Stomach (tissue), 9 donors: ENCODE results near the gene NKX6-2. TPM values are rescaled to one million over a fixed set of nuclear protein-coding genes. Genes with fewer than 3 reads are reported as not detected.

Experiments used
- DNase-seq, 2 donors: peaks; one replicate each; pipeline versions ENCODE4 v3.0.0 to v3.0.0-alpha.2; 2013 to 2019
- H3K27ac ChIP-seq, 5 donors: fragments of 200-600 bp in 4 of 5; sonication (generic) in 4 of 5; one replicate each; pipeline ENCODE4 v1.5.1; 2013 to 2019; ENCODE audit warnings: mild to moderate bottlenecking in 1 of 5, moderate library complexity in 1 of 5
- H3K27me3 ChIP-seq, 3 donors: fragments of 200-600 bp; sonication (generic); one replicate each; pipeline ENCODE4 v1.5.1; 2017 to 2019; ENCODE audit warnings: mixed run types in 1 of 3
- H3K36me3 ChIP-seq, 4 donors: fragments of 200-600 bp; sonication (generic); 1 replicate in 3 of 4; 2 replicates in 1 of 4; pipeline ENCODE4 v1.5.1; 2016 to 2019
- H3K4me1 ChIP-seq, 4 donors: fragments of 200-600 bp; sonication (generic); one replicate each; pipeline ENCODE4 v1.5.1; 2016 to 2019
- H3K4me3 ChIP-seq, 4 donors: fragments of 200-600 bp; sonication (generic) in 3 of 4; one replicate each; pipeline ENCODE4 v1.5.1; 2016 to 2019; ENCODE audit warnings: mild to moderate bottlenecking in 1 of 4
- H3K9me3 ChIP-seq, 4 donors: fragments of 200-600 bp; sonication (generic); one replicate each; pipeline ENCODE4 v1.5.1; 2016 to 2019
- EP300 ChIP-seq: sonication (generic); formaldehyde crosslinking; IDR thresholded peaks from one replicate; pipeline ENCODE4 v1.6.1; 2017; ENCODE audit warnings: antibody characterized with exemption
- POLR2A ChIP-seq, 4 donors: fragments of 450-650 bp; IDR thresholded peaks; one replicate each; pipeline ENCODE4 v1.6.1; 2016; ENCODE audit warnings: antibody characterized with exemption in 4 of 4, control low read depth in 2 of 4, mild to moderate bottlenecking in 1 of 4, moderate library complexity in 1 of 4
- POLR2AphosphoS5 ChIP-seq, 3 donors: sonication (generic); formaldehyde crosslinking; IDR thresholded peaks; one replicate each; pipeline ENCODE4 v1.6.1; 2016; ENCODE audit warnings: antibody characterized with exemption in 3 of 3
- WGBS, 5 donors: extraction: QIAGEN DNeasy Blood & Tissue Kit in 3 of 5; methylation state at CpG; one replicate each; pipeline versions ENCODE4 v1.1.5 to v1.1.7; 2013 to 2018; 5-methylcytosine and 5-hydroxymethylcytosine counted together
- intact Hi-C: fragments of 100-400 bp; cut with DNase I; formaldehyde crosslinking; loops from one replicate; pipeline ENCODE4 v1.15.1; 2023; ENCODE audit warnings: low total_unique reads
- polyA plus RNA-seq, 3 donors: library from polyadenylated mRNA; stranded (reverse); fragments of 200-250 nt; gene quantifications; one replicate each; pipeline ENCODE4 v1.2.3, GENCODE V29; 2013
- total RNA-seq, 5 donors: library from RNA; depleted of rRNA; stranded (reverse); fragments of >200 nt; gene quantifications; one replicate each; pipeline versions ENCODE4 v1.1.0 to v1.2.3, GENCODE V29; 2014 to 2016
- TF ChIP-seq, protein P1 (sequence below), 7 experiments: fragments of 450-650 bp in 4 of 7; fragments of 200-600 bp in 3 of 7; sonication (generic) in 3 of 7; IDR thresholded peaks; one replicate each; pipeline ENCODE4 v1.5.1; 2016 to 2019; ENCODE audit warnings: antibody characterized with exemption in 7 of 7, control low read depth in 2 of 7, mild to moderate bottlenecking in 1 of 7
- donor health status: healthy with polysubstance abuse.
- donor health status: Bipolar disorder and iron deficiency.
- donor health status: healthy.

NKX6-2 gene
- total and polyA plus RNA-seq, 8 donors = 0.65 to 75.8 (median 10.0) TPM; not detected in 2

- TF ChIP-seq, protein P1, sequence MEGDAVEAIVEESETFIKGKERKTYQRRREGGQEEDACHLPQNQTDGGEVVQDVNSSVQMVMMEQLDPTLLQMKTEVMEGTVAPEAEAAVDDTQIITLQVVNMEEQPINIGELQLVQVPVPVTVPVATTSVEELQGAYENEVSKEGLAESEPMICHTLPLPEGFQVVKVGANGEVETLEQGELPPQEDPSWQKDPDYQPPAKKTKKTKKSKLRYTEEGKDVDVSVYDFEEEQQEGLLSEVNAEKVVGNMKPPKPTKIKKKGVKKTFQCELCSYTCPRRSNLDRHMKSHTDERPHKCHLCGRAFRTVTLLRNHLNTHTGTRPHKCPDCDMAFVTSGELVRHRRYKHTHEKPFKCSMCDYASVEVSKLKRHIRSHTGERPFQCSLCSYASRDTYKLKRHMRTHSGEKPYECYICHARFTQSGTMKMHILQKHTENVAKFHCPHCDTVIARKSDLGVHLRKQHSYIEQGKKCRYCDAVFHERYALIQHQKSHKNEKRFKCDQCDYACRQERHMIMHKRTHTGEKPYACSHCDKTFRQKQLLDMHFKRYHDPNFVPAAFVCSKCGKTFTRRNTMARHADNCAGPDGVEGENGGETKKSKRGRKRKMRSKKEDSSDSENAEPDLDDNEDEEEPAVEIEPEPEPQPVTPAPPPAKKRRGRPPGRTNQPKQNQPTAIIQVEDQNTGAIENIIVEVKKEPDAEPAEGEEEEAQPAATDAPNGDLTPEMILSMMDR (IDR thresholded peaks at IDR 0.05) = peak in 1 of 7 experiments; percentile 14
- TF ChIP-seq POLR2A (IDR thresholded peaks at IDR 0.05) = no peak
- peaks cover 51 to 92% (median 61%) of the 10 kb centered on the region in 3 donors for H3K27me3 ChIP-seq
- H3K4me3 ChIP-seq = peak overlapping the region; percentile 24 to 48 (median 29)
- 1 to 4% (median 2%) methylated on average over 29 to 79 of the region's 79 CpGs for WGBS, 5 donors
- intact Hi-C loops = loop anchor here (10.0 kb wide), 1 partner anchor 134 kb away; no protein-coding TSS in a partner anchor
- peaks cover 0 to 7% (median 5%) of the 10 kb centered on the region in 4 donors for H3K36me3 ChIP-seq
- peaks cover 27 to 48% (median 39%) of the 10 kb centered on the region in 4 donors for H3K4me1 ChIP-seq
- peak; percentile 49 to 70 for DNase-seq
- H3K9me3 ChIP-seq = peaks cover 0 to 17% (median 7%) of the 10 kb centered on the region in 4 donors
- H3K27ac ChIP-seq = no peak overlapping the region
Observed at GRCh38 chr10:132788180-132788830, 2.4 kb upstream of the NKX6-2 start.

DNA sequence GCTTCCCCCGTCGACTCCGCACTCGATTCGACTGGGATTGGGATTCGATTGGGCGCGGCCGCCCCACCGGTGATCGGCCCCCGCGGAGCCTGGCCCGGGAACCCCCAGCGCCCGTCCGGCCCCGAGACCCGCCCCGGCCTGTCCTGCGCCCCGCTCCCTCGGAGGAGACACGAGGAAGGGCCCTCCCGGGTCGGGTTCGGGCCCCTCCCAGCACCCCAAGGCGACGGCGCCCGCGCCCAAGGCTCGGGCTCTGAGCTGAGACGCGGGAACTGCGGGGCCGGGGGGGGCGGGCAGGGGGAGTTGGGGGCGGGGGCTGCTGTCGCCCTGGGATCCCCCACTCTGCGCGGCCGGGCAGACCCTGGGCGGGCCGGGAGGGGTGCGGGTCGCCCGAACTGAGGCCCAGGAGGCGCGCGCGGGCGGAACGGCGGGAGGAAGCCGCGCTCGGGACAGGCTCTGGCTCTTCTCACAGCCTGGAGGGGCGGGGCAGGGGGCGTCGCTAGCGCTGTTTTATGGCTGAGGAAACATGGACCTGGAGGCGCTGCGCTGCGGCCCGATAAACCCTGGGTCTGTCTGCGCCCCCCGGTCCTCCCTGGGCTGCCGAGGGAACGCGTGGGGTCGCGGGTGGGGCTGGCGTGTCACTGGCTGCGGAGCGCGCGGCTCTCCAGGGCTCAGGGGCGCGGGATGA is 1.7 kb upstream of the NKX6-2 start:
- 0 to 3% (median 1%) methylated on average over 1 to 80 of the region's 80 CpGs for WGBS, 5 donors
- intact Hi-C loops = loop anchor here (10.0 kb wide), 1 partner anchor 133 kb away; no protein-coding TSS in a partner anchor
- Histone ChIP-seq H3K27me3 (peaks cover 51 to 90% (median 61%) of the 10 kb centered on the region in 3 donors), H3K4me1 (peaks cover 27 to 48% (median 39%) of the 10 kb centered on the region in 4 donors), H3K4me3 (peak overlapping the region; percentile 24 to 48 (median 29)), H3K27ac (peak overlapping the region in 2 of 5 donors; percentile 14 to 19), H3K9me3 (peaks cover 0 to 17% (median 8%) of the 10 kb centered on the region in 4 donors), H3K36me3 (peaks cover 0 to 14% (median 11%) of the 10 kb centered on the region in 4 donors)
- TF ChIP-seq POLR2AphosphoS5 (IDR thresholded peaks at IDR 0.05) = no peak
- TF ChIP-seq, protein P1 (IDR thresholded peaks at IDR 0.05) = no peak
- no peak for TF ChIP-seq EP300
- TF ChIP-seq POLR2A (IDR thresholded peaks at IDR 0.05) = no peak
- DNase-seq = peak in 1 of 2 donors; percentile 85

- 0 to 3% (median 2%) methylated on average over 17 to 80 of the region's 80 CpGs for WGBS, 5 donors
- peaks cover under 1 to 20% (median 18%) of the 10 kb centered on the region in 4 donors for H3K36me3 ChIP-seq
- peaks cover 27 to 48% (median 39%) of the 10 kb centered on the region in 4 donors for H3K4me1 ChIP-seq
- peak overlapping the region; percentile 24 to 48 (median 29) for H3K4me3 ChIP-seq
- H3K27ac ChIP-seq = peak overlapping the region in 2 of 5 donors; percentile 24 to 28
- peak in 1 of 2 donors; percentile 49 for DNase-seq
- TF ChIP-seq, protein P1 (IDR thresholded peaks at IDR 0.05) = no peak
- TF ChIP-seq EP300 (no peak), POLR2A (IDR thresholded peaks at IDR 0.05) (no peak), POLR2AphosphoS5 (IDR thresholded peaks at IDR 0.05) (no peak)
- intact Hi-C loops = loop anchor here (10.0 kb wide), 1 partner anchor 132 kb away; no protein-coding TSS in a partner anchor
- H3K27me3 ChIP-seq = peaks cover 51 to 88% (median 61%) of the 10 kb centered on the region in 3 donors
- peaks cover 0 to 17% (median 8%) of the 10 kb centered on the region in 4 donors for H3K9me3 ChIP-seq
Observed at GRCh38 chr10:132786884-132787494, 1.0 kb upstream of the NKX6-2 start.

GRCh38 chr10:132786476-132786883 is 533 bp upstream of the NKX6-2 start:
- peak in 1 of 2 donors; percentile 31 for DNase-seq
- TF ChIP-seq, protein P1 (IDR thresholded peaks at IDR 0.05) = no peak
- TF ChIP-seq EP300 (no peak), POLR2A (IDR thresholded peaks at IDR 0.05) (no peak), POLR2AphosphoS5 (IDR thresholded peaks at IDR 0.05) (no peak)
- intact Hi-C loops = loop anchor here (10.0 kb wide), 1 partner anchor 132 kb away; no protein-coding TSS in a partner anchor
- H3K4me3 ChIP-seq = peak overlapping the region in 3 of 4 donors; percentile 29 to 48 (median 29)
- peaks cover 6 to 25% (median 23%) of the 10 kb centered on the region in 4 donors for H3K36me3 ChIP-seq
- 3 to 7% (median 5%) methylated on average over 10 to 58 of the region's 58 CpGs for WGBS, 5 donors
- peaks cover 0 to 17% (median 8%) of the 10 kb centered on the region in 4 donors for H3K9me3 ChIP-seq
- H3K4me1 ChIP-seq = peaks cover 27 to 48% (median 39%) of the 10 kb centered on the region in 4 donors
- peak overlapping the region in 2 of 5 donors; percentile 24 to 28 for H3K27ac ChIP-seq
- H3K27me3 ChIP-seq = peaks cover 51 to 85% (median 61%) of the 10 kb centered on the region in 3 donors
